BLaER1 (cell line): Measurements from ENCODE around the gene ANKRD11.

Source experiments
- H3K27ac ChIP-seq: shearing (Covaris generic); formaldehyde crosslinking; 2 replicates; pipeline ENCODE4 v1.8.1; 2022
- H3K27me3 ChIP-seq: shearing (Covaris generic); formaldehyde crosslinking; 2 replicates; pipeline ENCODE4 v1.8.1; 2022
- H3K36me3 ChIP-seq: shearing (Covaris generic); formaldehyde crosslinking; 2 replicates; pipeline ENCODE4 v1.8.1; 2022
- H3K4me1 ChIP-seq: shearing (Covaris generic); formaldehyde crosslinking; 2 replicates; pipeline ENCODE4 v1.8.1; 2022
- H3K4me2 ChIP-seq: shearing (Covaris generic); formaldehyde crosslinking; 2 replicates; pipeline ENCODE4 v1.8.1; 2022
- H3K4me3 ChIP-seq: shearing (Covaris generic); formaldehyde crosslinking; 2 replicates; pipeline ENCODE4 v1.8.1; 2022
- H3K9ac ChIP-seq: shearing (Covaris generic); formaldehyde crosslinking; 2 replicates; pipeline ENCODE4 v1.8.1; 2022
- H3K9me3 ChIP-seq: shearing (Covaris generic); formaldehyde crosslinking; 2 replicates; pipeline ENCODE4 v1.8.1; 2022
- H4K20me1 ChIP-seq: shearing (Covaris generic); formaldehyde crosslinking; 2 replicates; pipeline ENCODE4 v1.8.1; 2022
- Cebpa-rat ChIP-seq: shearing (Covaris generic); IDR thresholded peaks from 2 replicates; pipeline ENCODE4 v1.8.1; 2022

Gene ANKRD11

GRCh38 chr16:89413811-89414585 is 76.4 kb downstream of the ANKRD11 start:
- Histone ChIP-seq H3K9me3 (no peaks in the 10 kb centered on the region), H3K4me2 (peak overlapping the region; percentile 91), H4K20me1 (peaks cover 100% of the 10 kb centered on the region), H3K27ac (peak overlapping the region; percentile 49; the same call in 1 of the 2 replicates), H3K4me1 (peaks cover 100% of the 10 kb centered on the region), H3K27me3 (no peaks in the 10 kb centered on the region), H3K4me3 (peak overlapping the region; percentile 39; the same call in 1 of the 2 replicates), H3K9ac (peak overlapping the region; percentile 54), H3K36me3 (peaks cover 46% of the 10 kb centered on the region)
- no peak for TF ChIP-seq Cebpa-rat

GRCh38 chr16:89412811-89413210 is 77.5 kb downstream of the ANKRD11 start:
- Histone ChIP-seq H3K4me2 (peak overlapping the region; percentile 91), H3K27ac (peak overlapping the region; percentile 55), H3K36me3 (peaks cover 34% of the 10 kb centered on the region), H3K4me1 (peaks cover 100% of the 10 kb centered on the region), H3K27me3 (no peaks in the 10 kb centered on the region), H3K9ac (no peak overlapping the region; the same call in 1 of the 2 replicates), H3K4me3 (no peak overlapping the region), H4K20me1 (peaks cover 100% of the 10 kb centered on the region), H3K9me3 (no peaks in the 10 kb centered on the region)
- TF ChIP-seq Cebpa-rat: no peak

- Histone ChIP-seq H4K20me1 (peaks cover 100% of the 10 kb centered on the region), H3K27me3 (no peaks in the 10 kb centered on the region), H3K4me2 (peak overlapping the region; percentile 91), H3K36me3 (peaks cover 25% of the 10 kb centered on the region), H3K4me1 (peaks cover 100% of the 10 kb centered on the region), H3K9ac (peak overlapping the region; percentile 57), H3K4me3 (no peak overlapping the region), H3K27ac (peak overlapping the region; percentile 49; the same call in 1 of the 2 replicates), H3K9me3 (no peaks in the 10 kb centered on the region)
- no peak for TF ChIP-seq Cebpa-rat
Measured at GRCh38 chr16:89411335-89411850, 79.0 kb downstream of the ANKRD11 start.

GRCh38 chr16:89410794-89411309 is 79.5 kb downstream of the ANKRD11 start:
- Histone ChIP-seq H3K9ac (peak overlapping the region; percentile 57), H4K20me1 (peaks cover 100% of the 10 kb centered on the region), H3K27me3 (no peaks in the 10 kb centered on the region), H3K36me3 (peaks cover 27% of the 10 kb centered on the region), H3K9me3 (no peaks in the 10 kb centered on the region), H3K4me1 (peaks cover 100% of the 10 kb centered on the region), H3K4me3 (no peak overlapping the region), H3K4me2 (peak overlapping the region; percentile 91), H3K27ac (peak overlapping the region; percentile 49)
- no peak for TF ChIP-seq Cebpa-rat

- H3K4me1 ChIP-seq: peaks cover 100% of the 10 kb centered on the region
- peak overlapping the region; percentile 49 for H3K27ac ChIP-seq
- no peak for TF ChIP-seq Cebpa-rat
- H3K27me3 ChIP-seq: no peaks in the 10 kb centered on the region
- H3K9me3 ChIP-seq: no peaks in the 10 kb centered on the region
- H3K4me2 ChIP-seq: peak overlapping the region; percentile 91
- H3K36me3 ChIP-seq: peaks cover 27% of the 10 kb centered on the region
- peaks cover 100% of the 10 kb centered on the region for H4K20me1 ChIP-seq
- no peak overlapping the region for H3K4me3 ChIP-seq
- no peak overlapping the region for H3K9ac ChIP-seq
Measured at GRCh38 chr16:89410322-89410721, 80.0 kb downstream of the ANKRD11 start.

- Histone ChIP-seq H4K20me1 (peaks cover 100% of the 10 kb centered on the region), H3K4me3 (no peak overlapping the region; the same call in 1 of the 2 replicates), H3K9ac (peak overlapping the region; percentile 61; the same call in 1 of the 2 replicates), H3K4me1 (peaks cover 100% of the 10 kb centered on the region), H3K9me3 (no peaks in the 10 kb centered on the region), H3K27ac (peak overlapping the region; percentile 31; the same call in 1 of the 2 replicates), H3K27me3 (no peaks in the 10 kb centered on the region), H3K4me2 (peak overlapping the region; percentile 91), H3K36me3 (peaks cover 30% of the 10 kb centered on the region)
- no peak for TF ChIP-seq Cebpa-rat
Measured at GRCh38 chr16:89409161-89409711, 81.1 kb downstream of the ANKRD11 start.

- peak overlapping the region; percentile 91 for H3K4me2 ChIP-seq
- peaks cover 30% of the 10 kb centered on the region for H3K36me3 ChIP-seq
- no peaks in the 10 kb centered on the region for H3K9me3 ChIP-seq
- no peak overlapping the region for H3K4me3 ChIP-seq
- peak overlapping the region; percentile 43; the same call in 1 of the 2 replicates for H3K27ac ChIP-seq
- no peaks in the 10 kb centered on the region for H3K27me3 ChIP-seq
- H3K4me1 ChIP-seq: peaks cover 100% of the 10 kb centered on the region
- TF ChIP-seq Cebpa-rat: no peak
- peaks cover 100% of the 10 kb centered on the region for H4K20me1 ChIP-seq
- H3K9ac ChIP-seq: peak overlapping the region; percentile 51
Measured at GRCh38 chr16:89408315-89408714, 82.0 kb downstream of the ANKRD11 start.

- TF ChIP-seq Cebpa-rat: no peak
- peak overlapping the region; percentile 43; the same call in 1 of the 2 replicates for H3K27ac ChIP-seq
- no peaks in the 10 kb centered on the region for H3K27me3 ChIP-seq
- H4K20me1 ChIP-seq: peaks cover 100% of the 10 kb centered on the region
- peak overlapping the region; percentile 51 for H3K9ac ChIP-seq
- H3K4me3 ChIP-seq: no peak overlapping the region
- peak overlapping the region; percentile 91 for H3K4me2 ChIP-seq
- no peaks in the 10 kb centered on the region for H3K9me3 ChIP-seq
- peaks cover 33% of the 10 kb centered on the region for H3K36me3 ChIP-seq
- peaks cover 100% of the 10 kb centered on the region for H3K4me1 ChIP-seq
Measured at GRCh38 chr16:89407925-89408300, 82.4 kb downstream of the ANKRD11 start.

- Histone ChIP-seq H3K4me1 (peaks cover 98% of the 10 kb centered on the region), H3K27ac (peak overlapping the region; percentile 43), H3K9ac (peak overlapping the region; percentile 51), H3K36me3 (peaks cover 35% of the 10 kb centered on the region), H4K20me1 (peaks cover 100% of the 10 kb centered on the region), H3K4me3 (no peak overlapping the region), H3K4me2 (peak overlapping the region; percentile 91), H3K9me3 (no peaks in the 10 kb centered on the region), H3K27me3 (no peaks in the 10 kb centered on the region)
- no peak for TF ChIP-seq Cebpa-rat
Measured at GRCh38 chr16:89407282-89407924, 83.0 kb downstream of the ANKRD11 start.
